Measurements from ENCODE around the gene DCAF4.

GRCh38 chr14:72925815-72926291, 411 bp upstream of the DCAF4 start:
- TF ChIP-seq CTCF (conservative IDR thresholded peaks at IDR 0.05; ENCODE audit: low read length) = no peak
- TF ChIP-seq EZH2phosphoT487 (IDR thresholded peaks at IDR 0.05; ENCODE audit: borderline replicate concordance) = no peak
